ENCODE measurements around the gene TEX54.
"Not testable (repeated sequence)": the region's sequence is repeated elsewhere in the genome, so short reads cannot be mapped to it uniquely, and the experiment has no call there.

TEX54 gene

DNA sequence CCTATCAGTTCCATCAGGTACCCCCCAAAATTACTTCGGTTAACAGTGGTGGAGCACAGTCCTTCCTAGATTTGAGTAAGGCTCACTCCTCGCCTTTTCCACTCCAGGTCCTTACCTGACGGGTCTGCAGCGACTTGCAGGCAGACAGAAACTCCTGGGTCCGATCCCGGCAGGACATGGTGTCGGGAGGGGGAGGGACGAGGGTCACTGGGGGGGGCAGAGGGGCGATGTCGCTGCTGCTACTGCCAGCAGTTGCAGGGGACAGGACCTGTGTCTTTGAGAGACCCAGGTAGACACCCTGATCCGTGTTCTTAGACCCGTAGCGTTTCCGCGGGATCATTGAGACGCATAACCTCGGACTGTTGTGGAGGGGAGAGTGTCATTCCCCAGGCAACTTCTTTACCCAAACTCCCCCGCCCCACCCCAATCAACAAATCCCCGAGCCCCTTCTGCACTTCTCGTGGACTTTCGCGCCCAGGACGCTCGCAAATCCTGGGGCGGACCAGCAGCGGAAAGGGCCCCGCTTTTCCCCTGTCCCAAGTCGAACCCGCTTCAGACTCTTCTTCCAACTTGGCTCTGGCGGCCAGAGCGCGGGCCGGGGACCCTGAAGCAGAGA, 1.6 kb downstream of the TEX54 start:
- DNase-seq = peak; percentile 35

DNA sequence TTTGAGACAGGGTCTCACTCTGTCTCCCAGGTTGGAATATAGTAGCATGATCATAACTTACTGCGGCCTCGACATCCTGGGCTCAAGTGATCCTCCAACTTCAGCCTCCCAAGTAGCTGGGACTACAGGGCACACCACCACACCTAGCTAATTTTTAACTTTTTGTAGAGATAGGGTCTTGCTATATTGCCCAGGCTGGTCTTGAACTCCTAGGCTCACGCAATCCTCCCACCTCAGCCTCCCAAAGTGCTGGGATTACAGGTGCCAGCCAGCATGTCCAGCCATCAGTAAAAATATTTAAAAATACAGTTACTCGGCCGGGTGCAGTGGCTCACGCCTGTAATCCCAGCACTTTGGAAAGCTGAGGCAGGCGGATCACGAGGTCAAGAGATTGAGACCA, 4.5 kb downstream of the TEX54 start:
- not testable (repeated sequence) for DNase-seq

- no peak for DNase-seq
Observed at GRCh38 chr11:62823677-62824076, 9.0 kb downstream of the TEX54 start.

- DNase-seq = no peak
Observed at GRCh38 chr11:62817129-62817528, 15.5 kb downstream of the TEX54 start.

DNA sequence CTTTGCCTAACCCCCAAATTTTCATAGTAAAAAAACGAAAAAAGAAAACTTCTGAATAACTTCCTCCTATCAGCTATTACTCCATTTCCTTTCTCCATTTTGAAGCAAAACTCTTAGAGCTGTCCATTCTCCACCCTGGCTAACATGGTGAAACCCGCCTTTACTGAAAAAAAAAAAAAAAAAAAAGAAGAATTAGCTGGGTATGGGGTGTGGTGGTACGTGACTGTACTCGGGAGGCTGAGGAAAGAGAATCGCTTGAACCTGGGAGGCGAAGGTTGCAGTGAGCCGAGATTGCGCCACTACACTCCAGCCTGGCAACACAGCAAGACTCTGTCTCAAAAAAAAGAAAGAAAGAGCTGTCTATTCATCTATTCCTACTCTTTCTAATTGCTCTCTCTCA, 16.1 kb downstream of the TEX54 start:
- DNase-seq = no peak

DNA sequence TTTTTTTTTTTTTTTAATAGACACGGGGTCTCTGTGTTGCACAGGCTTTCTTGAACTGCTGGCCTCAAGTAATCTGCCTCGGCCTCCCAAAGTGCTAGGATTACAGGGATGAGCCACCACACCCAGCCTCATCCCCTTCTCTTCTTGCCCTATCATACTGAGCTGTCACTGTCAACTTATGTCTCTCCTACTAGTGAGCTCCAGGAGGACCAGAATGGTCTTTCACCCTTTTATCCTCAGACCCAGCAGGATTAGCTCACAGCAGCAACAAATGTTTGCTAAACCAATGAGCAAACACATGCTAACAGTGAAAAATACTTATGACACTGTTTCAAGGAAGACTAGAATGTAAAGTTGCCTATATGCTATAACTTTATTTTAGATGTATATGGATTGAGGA, 21.0 kb downstream of the TEX54 start:
- no peak for DNase-seq

- DNase-seq = no peak
Observed at GRCh38 chr11:62810748-62811147, 21.9 kb downstream of the TEX54 start.

DNA sequence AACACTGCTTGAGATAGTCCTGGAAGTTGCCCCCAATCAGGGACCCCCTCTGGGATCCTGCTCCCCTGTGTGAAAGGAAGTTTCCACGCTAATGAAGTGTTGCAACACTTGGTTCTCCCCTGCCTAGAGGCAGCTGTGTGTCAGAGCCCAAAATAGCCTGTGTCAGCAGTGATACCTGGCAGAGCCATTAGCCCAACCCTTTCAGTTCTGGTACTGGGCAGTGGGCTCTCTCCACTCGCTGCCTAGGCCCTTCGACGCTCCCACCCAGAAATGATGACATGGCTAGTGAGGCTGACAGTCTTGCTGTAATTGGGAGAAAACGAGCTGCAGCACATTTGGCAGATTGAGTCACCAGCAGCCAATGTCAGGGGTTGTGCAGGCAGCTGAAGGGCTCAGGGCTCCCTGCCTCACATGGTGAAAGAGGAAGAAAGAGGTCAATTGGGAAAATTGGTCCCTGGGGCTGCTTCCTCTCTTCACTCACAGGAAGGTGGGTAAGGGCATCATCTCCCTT, 26.0 kb downstream of the TEX54 start:
- no peak for DNase-seq

GRCh38 chr11:62805961-62806441, 26.6 kb downstream of the TEX54 start:
- no peak for DNase-seq

- DNase-seq = peak; percentile 92
Observed at GRCh38 chr11:62805076-62805892, 27.4 kb downstream of the TEX54 start, which contains the start of gene NXF1. Gene NXF1 (minus strand): TSS chr11:62805440. CDS start chr11:62805356, 84 bp downstream.

- DNase-seq = no peak
Observed at GRCh38 chr11:62804310-62805075, 28.1 kb downstream of the TEX54 start.

- DNase-seq = no peak
Observed at GRCh38 chr11:62801071-62801470, 31.6 kb downstream of the TEX54 start.

DNA sequence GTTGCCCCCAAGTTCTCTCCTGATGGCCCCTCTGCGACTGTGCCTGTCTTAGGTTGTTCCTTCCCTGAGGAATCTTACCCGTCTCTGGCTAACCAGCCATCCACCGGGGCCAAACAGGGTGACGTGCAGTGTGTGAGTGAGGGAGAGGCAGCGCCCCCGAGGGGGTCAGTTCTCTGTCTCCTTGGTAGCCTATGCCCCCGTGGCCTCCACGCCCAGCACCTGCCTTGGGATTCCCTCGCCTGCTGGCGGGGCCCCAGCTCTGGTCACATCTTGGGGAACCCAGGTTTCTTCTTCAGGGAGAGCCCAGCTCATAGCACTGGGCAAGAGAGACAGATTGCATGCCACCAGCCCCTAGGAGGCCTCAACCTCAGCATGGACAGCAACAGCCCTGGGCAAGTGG, 33.2 kb downstream of the TEX54 start:
- DNase-seq = no peak

DNA sequence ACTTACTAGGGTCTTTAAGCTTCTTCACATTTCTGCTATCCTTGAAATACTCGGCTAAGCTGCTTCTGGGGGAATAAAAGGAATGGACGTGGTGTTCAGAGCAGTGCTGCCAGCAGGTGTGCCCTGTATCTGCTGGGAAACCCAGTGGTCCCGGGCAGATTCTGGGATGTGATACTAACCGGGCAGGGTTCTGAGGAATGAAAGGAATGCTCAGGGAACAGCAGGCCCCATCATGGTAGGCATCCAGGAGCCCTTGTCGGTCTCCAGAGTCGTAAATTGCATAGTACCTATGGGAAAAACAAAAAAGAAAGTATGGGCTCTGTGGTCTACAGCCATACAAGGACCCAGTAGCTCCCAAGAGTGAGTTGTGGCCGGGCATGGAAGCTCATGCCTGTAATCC, 36.4 kb downstream of the TEX54 start:
- no peak for DNase-seq

- no peak for DNase-seq
Observed at GRCh38 chr11:62794201-62794775, 38.4 kb downstream of the TEX54 start.

DNA sequence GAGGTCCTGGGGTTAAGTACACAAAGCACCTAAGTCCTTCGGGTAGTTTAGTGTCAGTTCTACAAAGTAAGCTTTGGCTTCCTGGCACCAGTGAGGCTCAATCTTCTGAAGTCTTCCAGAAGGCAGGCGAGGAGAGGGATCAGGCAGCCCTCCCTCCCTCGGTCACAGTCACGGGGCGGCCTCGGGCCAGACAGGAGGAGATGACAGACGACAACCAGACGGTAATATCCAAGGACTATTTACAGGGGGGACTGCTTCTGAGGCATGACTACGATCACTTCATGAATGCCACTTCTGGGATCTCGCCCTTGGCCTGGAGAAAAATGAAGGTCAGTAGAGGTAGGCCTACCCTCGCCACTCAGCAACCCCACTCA, 40.5 kb downstream of the TEX54 start:
- no peak for DNase-seq

DNA sequence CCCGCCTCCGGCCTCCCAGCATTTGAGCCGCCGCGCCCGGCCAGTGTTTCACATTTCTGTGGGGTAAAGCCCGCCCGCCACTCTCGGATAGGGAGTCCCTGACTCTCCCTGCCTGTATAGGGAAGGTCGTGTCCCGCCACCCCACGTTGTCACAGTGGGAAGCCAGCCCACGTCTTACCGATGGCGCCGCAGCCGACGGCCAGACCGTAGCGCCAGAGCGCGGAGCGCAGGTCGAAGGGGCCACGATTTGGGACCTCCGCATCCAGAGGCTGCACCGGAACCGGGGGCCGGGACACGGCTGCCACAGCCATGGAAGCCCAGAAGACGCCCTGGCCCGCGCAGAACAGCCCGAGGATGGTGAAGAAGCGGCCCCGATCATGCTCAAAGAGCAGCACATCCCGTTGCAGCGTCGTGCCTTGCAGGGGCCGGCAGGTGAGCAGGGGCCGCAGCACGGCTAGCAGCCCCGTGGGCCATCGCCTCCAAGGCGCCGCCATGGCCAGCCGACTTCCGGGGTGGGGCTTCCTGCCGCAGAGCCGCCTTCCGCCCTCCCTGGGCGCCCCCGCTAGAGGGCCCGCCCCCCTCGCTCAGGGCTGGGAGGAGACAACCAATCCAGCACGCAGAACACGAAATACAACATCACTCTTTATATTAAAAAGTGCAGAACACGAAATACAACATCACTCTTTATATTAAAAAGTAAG, 41.0 kb downstream of the TEX54 start, which contains the start of gene TMEM223:
TMEM223 (minus strand) TSS at position 506 of the 701 bp plus-strand sequence; CDS start at position 494, 12 bp downstream.
- DNase-seq = peak; percentile 77

GRCh38 chr11:62789576-62789975, 43.1 kb downstream of the TEX54 start:
- no peak for DNase-seq

- DNase-seq = no peak
Observed at GRCh38 chr11:62788991-62789390, 43.6 kb downstream of the TEX54 start.

DNA sequence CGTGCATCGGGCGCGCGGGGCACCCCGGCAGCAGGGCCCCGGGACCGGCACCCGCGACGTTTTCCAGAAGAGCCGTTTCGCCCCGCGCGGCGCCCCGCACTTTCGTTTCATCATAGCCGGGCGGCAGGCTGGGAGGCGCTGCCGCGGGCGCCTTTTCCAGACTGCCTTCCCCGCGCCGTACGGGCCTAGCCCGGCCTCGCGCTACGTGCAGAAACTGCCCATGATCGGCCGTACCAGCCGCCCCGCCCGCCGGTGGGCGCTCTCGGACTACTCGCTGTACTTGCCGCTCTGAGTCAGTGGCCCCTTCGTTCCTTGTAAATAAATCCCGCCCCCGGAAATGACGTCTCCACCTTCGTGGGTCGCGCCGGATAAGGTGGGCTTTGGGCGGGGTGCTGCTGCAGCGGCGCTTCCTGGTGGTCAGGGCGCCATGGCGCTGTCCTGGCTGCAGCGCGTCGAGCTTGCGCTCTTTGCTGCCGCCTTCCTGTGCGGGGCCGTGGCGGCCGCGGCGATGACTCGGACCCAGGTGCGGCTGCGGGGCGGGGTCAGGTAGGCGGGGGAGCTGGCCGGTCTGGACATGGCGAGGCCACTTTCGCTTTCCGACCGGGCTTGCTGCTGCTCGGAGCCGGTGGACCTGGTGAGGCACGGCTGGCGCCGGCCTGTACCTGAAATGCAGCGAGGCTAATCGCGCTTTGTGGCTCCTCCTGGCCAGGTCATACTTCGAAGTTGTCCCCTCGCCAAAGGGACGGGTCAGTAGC, 45.5 kb downstream of the TEX54 start, which contains the start of gene TMEM179B:
TMEM179B (plus strand) TSS at position 398 of the 755 bp plus-strand sequence; CDS start at position 428, 30 bp downstream.
- DNase-seq = peak; percentile 98

GRCh38 chr11:62786318-62787004, 46.2 kb downstream of the TEX54 start:
- DNase-seq = peak; percentile 78

Measured in NCI-H1436 (cell line).